ENCODE results near the gene BRSK1.

The BRSK1 gene

DNA sequence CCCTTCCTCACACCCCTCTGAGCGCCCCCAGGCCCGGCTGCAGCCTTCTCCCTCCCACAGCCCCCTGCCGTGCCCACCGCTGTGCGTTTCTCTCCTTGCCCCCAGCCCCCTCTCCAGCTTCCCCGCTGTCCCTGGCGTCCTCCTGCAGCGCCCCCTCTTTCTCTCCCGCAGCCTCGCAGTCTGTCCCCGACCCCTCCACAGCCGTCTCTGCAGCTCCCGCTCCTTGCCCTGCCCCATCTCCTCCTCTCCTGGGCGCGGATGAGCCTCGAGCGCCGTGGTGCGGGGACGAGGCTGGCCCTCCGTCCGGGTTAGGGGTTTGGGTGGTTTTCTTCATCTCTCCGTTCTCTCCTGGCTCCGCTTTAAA lies 57.0 kb downstream of the BRSK1 start:
- H3K9ac ChIP-seq (ENCODE audit: low read depth, low read length) = peak overlapping the region; percentile 55; the same call in 1 of the 2 replicates
- peaks cover 36% of the 10 kb centered on the region for H3K36me3 ChIP-seq (ENCODE audit: control insufficient read depth, insufficient read depth, low read length)
- H3K9me3 ChIP-seq (ENCODE audit: control insufficient read depth, insufficient read depth, low read length) = no peaks in the 10 kb centered on the region
- no peaks in the 10 kb centered on the region for H3K27me3 ChIP-seq (ENCODE audit: control insufficient read depth, insufficient read depth, low read length)
- H3K27ac ChIP-seq (ENCODE audit: low read depth, low read length) = peak overlapping the region; percentile 99
- peak overlapping the region; percentile 90 for H3K4me3 ChIP-seq (ENCODE audit: low read depth, low read length)
- H3K4me1 ChIP-seq (ENCODE audit: control insufficient read depth, insufficient read depth, low read length) = peaks cover 12% of the 10 kb centered on the region

DNA sequence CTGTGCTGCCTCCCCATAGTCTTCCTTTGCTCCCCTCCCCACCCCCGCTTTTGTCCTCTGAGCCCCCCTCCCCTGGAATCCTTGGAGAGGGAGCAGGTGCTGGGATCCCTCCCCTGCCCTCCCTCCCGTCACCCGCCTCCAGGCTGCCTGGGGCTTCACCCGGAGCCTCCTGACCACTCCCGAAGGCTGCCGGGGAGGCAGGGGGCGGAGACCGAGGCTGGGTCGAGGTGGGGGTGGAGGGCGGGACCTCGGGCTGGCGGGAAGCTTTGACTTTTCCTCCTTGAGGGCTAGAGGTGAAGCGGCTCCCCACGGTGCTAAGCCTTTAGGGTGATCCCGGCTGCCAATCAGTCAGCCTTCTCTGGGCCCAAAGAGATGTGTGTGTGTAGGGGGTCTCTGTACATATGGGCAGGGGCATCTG lies 57.4 kb downstream of the BRSK1 start:
- no peaks in the 10 kb centered on the region for H3K9me3 ChIP-seq (ENCODE audit: control insufficient read depth, insufficient read depth, low read length)
- H3K9ac ChIP-seq (ENCODE audit: low read depth, low read length) = no peak overlapping the region; the same call in 1 of the 2 replicates
- H3K36me3 ChIP-seq (ENCODE audit: control insufficient read depth, insufficient read depth, low read length) = peaks cover 40% of the 10 kb centered on the region
- peak overlapping the region; percentile 90 for H3K4me3 ChIP-seq (ENCODE audit: low read depth, low read length)
- H3K4me1 ChIP-seq (ENCODE audit: control insufficient read depth, insufficient read depth, low read length) = peaks cover 12% of the 10 kb centered on the region
- no peaks in the 10 kb centered on the region for H3K27me3 ChIP-seq (ENCODE audit: control insufficient read depth, insufficient read depth, low read length)
- H3K27ac ChIP-seq (ENCODE audit: low read depth, low read length) = peak overlapping the region; percentile 99

DNA sequence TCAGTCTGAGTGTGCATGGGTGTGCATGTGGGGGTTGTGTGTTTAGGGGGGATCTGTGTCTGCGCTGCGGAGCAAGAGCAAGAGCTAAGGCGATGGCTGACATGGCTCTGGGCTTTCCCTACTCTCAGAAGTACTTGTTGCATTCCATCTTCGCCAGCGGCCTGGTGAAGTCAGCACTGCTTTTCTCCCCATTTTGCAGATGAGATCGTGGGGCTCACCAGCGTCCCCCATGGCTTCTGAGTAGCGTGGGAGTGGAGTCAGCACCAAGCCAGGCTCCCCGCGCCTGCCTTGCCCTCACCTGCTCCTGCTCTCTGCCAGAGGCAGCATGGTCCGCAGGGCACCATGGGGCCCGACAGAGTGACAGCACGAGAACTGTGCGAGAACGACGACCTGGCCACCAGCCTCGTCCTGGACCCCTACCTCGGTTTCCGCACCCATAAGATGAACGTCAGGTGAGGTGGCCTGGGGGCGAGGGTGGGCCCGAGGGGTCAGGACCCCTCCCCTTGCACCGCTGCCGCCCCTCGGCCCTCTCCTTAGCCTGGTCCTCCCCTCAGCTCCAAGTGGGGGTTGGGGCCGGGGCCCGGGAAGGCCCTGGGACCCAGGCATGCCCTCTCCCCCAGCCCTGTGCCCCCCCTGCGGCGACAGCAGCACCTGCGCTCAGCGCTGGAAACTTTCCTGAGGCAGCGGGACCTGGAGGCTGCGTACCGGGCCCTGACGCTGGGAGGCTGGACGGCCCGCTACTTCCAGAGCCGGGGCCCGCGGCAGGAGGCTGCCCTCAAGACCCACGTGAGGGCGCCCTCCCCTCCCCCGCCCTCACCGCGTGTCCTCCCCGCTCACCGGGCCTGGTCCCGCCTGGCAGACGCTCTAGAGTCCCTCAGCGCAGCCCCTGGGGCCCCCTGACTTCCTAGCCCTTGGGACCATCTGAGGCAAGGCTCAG lies 58.1 kb downstream of the BRSK1 start:
- no peak overlapping the region for H3K9ac ChIP-seq (ENCODE audit: low read depth, low read length)
- no peak overlapping the region for H3K27ac ChIP-seq (ENCODE audit: low read depth, low read length)
- peak overlapping the region; percentile 56 for H3K4me3 ChIP-seq (ENCODE audit: low read depth, low read length)
- H3K27me3 ChIP-seq (ENCODE audit: control insufficient read depth, insufficient read depth, low read length) = no peaks in the 10 kb centered on the region
- H3K4me1 ChIP-seq (ENCODE audit: control insufficient read depth, insufficient read depth, low read length) = peaks cover 12% of the 10 kb centered on the region
- peaks cover 44% of the 10 kb centered on the region for H3K36me3 ChIP-seq (ENCODE audit: control insufficient read depth, insufficient read depth, low read length)
- no peaks in the 10 kb centered on the region for H3K9me3 ChIP-seq (ENCODE audit: control insufficient read depth, insufficient read depth, low read length)

DNA sequence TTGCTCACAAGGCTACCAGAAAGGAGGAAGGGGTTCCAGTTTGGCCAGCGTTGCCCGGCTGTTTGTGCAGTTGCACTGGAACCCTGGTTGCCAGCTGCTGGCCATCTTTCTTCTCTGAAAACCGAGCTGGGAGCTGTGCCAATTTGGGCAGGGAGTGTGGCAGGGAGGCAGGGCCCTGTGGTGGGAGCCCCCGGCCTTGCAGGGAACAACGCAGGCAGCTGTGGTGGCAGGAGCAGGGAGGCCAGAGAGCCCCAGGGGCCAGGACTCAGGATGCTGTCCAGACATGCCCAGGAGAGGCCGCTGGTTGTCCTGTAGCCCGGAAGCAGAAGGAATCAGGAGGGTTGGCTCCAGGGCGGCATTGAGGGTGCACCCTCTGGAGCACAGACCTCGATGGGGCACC lies 60.6 kb downstream of the BRSK1 start:
- Histone ChIP-seq H3K27ac (ENCODE audit: low read depth, low read length) (no peak overlapping the region), H3K36me3 (ENCODE audit: control insufficient read depth, insufficient read depth, low read length) (peaks cover 52% of the 10 kb centered on the region), H3K9me3 (ENCODE audit: control insufficient read depth, insufficient read depth, low read length) (no peaks in the 10 kb centered on the region), H3K4me1 (ENCODE audit: control insufficient read depth, insufficient read depth, low read length) (peaks cover 27% of the 10 kb centered on the region), H3K4me3 (ENCODE audit: low read depth, low read length) (no peak overlapping the region), H3K9ac (ENCODE audit: low read depth, low read length) (no peak overlapping the region), H3K27me3 (ENCODE audit: control insufficient read depth, insufficient read depth, low read length) (no peaks in the 10 kb centered on the region)

DNA sequence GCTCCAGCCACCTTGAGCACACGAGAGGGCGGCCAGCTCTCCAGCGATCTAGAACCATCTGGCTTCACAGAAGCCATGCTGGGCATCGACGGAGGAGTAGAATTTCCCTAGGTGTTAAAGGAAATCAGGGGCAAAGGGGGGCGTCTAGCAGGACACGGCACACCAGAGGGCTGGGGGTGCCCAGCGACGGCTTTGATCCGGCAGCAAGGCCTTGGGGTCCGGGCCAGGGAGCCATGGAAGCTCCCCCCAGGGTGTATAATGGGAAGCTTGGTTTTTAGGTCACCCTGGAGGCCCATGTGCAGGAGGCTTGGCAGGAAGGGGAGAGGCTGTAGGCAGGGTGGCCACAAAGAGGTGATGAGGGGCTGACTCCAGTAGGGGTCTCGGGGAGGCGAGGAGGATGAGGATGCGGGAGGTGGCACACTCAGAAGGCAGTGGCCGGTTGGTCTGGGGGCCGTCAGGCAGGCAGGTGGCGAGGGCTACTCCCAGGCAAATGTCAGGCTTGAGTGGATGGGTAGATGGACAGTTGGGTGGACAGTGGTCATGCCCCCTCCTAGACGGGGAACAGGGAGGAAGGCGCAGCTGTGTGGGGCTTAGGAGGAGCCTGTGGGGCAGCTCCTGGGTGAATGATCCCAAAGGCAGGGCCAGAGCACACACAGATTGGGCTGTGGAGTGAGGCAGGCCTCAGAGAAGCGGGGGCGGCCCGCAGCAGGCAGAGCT lies 61.5 kb downstream of the BRSK1 start:
- Histone ChIP-seq H3K36me3 (ENCODE audit: control insufficient read depth, insufficient read depth, low read length) (peaks cover 53% of the 10 kb centered on the region), H3K27me3 (ENCODE audit: control insufficient read depth, insufficient read depth, low read length) (no peaks in the 10 kb centered on the region), H3K27ac (ENCODE audit: low read depth, low read length) (no peak overlapping the region), H3K9me3 (ENCODE audit: control insufficient read depth, insufficient read depth, low read length) (no peaks in the 10 kb centered on the region), H3K9ac (ENCODE audit: low read depth, low read length) (no peak overlapping the region), H3K4me3 (ENCODE audit: low read depth, low read length) (no peak overlapping the region), H3K4me1 (ENCODE audit: control insufficient read depth, insufficient read depth, low read length) (peaks cover 32% of the 10 kb centered on the region)

DNA sequence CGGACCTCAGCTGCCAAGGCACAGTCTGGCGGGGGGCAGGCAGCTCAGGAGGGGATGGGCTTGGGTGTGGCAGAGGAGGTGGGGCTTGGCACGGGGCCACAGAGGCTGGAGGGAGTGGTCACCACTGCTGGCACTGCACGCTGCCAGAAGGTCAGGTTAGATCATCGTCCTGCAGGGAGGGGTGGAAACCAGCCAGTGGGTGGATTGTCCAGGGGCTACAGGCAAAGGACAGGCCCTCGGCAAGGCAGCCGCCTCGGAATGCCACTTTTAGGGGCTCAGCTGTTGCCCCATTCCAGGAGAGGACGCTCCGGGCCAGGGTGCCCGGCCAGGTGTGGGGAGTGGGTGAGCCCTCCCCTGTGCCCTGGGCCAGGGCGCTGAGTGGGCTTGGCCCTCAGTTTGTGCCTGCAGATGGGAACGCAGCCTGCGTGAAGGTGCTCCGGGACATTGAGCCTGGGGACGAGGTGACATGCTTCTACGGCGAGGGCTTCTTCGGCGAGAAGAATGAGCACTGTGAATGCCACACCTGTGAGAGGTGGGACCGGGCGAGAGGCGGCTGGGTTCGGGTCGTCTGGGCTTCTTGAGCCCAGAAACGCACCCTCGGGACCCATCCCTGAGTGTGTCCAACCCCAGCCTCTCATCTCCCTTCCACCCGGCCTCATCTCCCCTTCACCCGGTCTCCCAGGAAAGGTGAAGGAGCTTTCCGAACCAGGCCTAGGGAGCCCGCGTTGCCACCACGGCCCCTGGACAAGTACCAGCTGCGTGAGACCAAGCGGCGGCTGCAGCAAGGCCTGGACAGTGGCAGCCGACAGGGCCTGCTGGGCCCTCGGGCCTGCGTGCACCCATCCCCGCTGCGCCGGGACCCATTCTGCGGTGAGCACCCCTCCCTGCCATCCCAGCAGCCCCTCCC lies 62.3 kb downstream of the BRSK1 start:
- Histone ChIP-seq H3K27ac (ENCODE audit: low read depth, low read length) (no peak overlapping the region), H3K27me3 (ENCODE audit: control insufficient read depth, insufficient read depth, low read length) (no peaks in the 10 kb centered on the region), H3K36me3 (ENCODE audit: control insufficient read depth, insufficient read depth, low read length) (peaks cover 53% of the 10 kb centered on the region), H3K9ac (ENCODE audit: low read depth, low read length) (no peak overlapping the region), H3K4me3 (ENCODE audit: low read depth, low read length) (no peak overlapping the region), H3K4me1 (ENCODE audit: control insufficient read depth, insufficient read depth, low read length) (peaks cover 35% of the 10 kb centered on the region), H3K9me3 (ENCODE audit: control insufficient read depth, insufficient read depth, low read length) (no peaks in the 10 kb centered on the region)

DNA sequence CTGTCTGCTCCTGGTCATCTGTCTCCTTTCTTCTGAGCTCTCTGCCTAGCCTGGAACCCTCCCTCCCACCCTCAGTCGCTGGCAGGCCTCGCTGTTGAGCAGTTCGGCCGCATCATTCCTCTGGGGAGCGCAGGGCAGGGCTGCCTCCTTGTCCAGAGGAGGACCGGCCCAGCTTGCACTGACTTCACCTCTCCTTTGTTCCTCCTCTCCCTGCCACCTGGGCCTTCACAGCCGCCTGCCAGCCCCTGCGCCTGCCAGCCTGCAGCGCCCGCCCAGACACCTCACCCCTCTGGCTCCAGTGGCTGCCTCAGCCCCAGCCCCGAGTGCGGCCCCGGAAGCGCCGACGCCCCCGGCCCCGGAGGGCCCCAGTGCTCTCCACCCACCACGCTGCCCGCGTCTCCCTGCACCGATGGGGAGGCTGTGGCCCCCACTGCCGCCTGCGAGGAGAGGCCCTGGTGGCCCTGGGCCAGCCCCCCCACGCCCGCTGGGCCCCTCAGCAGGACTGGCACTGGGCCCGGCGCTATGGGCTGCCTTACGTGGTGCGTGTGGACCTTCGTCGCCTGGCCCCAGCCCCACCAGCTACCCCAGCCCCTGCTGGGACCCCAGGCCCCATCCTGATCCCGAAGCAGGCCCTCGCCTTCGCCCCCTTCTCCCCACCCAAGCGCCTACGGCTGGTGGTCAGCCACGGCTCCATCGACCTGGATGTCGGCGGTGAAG lies 63.1 kb downstream of the BRSK1 start:
- Histone ChIP-seq H3K4me3 (ENCODE audit: low read depth, low read length) (no peak overlapping the region), H3K4me1 (ENCODE audit: control insufficient read depth, insufficient read depth, low read length) (peaks cover 29% of the 10 kb centered on the region), H3K27ac (ENCODE audit: low read depth, low read length) (no peak overlapping the region), H3K36me3 (ENCODE audit: control insufficient read depth, insufficient read depth, low read length) (peaks cover 51% of the 10 kb centered on the region), H3K9me3 (ENCODE audit: control insufficient read depth, insufficient read depth, low read length) (no peaks in the 10 kb centered on the region), H3K27me3 (ENCODE audit: control insufficient read depth, insufficient read depth, low read length) (peaks cover 3% of the 10 kb centered on the region), H3K9ac (ENCODE audit: low read depth, low read length) (no peak overlapping the region)

DNA sequence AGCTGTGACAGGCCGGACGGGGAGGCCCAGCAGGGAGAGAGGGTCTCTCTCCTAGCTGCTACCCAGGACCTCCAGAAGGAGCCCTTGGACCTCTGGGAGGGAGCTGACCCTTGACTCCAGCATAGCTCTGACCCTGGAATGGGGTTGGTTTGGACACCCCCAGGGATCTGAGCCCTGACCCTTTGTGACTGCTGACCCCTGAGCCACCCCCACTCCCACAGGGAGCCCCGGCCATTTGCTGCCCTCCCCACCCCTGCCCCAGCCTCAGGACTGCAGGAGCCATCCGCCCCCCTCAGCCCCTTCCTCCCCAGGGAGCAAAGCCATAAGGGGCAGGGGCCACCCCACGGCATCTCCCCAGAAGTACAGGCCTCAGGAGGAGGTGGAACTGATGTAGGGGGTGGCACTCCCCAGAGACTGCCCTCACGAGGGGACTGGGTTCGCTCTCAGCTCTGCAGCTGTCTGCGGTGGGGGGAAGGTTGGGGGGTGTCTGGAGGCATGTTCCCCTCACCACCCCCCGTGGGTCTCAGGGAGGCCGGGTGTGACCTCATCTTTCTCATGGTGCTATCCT lies 63.7 kb downstream of the BRSK1 start:
- H3K9me3 ChIP-seq (ENCODE audit: control insufficient read depth, insufficient read depth, low read length) = no peaks in the 10 kb centered on the region
- peaks cover 9% of the 10 kb centered on the region for H3K27me3 ChIP-seq (ENCODE audit: control insufficient read depth, insufficient read depth, low read length)
- H3K4me3 ChIP-seq (ENCODE audit: low read depth, low read length) = no peak overlapping the region
- peak overlapping the region; percentile 95 for H3K27ac ChIP-seq (ENCODE audit: low read depth, low read length)
- peaks cover 45% of the 10 kb centered on the region for H3K36me3 ChIP-seq (ENCODE audit: control insufficient read depth, insufficient read depth, low read length)
- peaks cover 27% of the 10 kb centered on the region for H3K4me1 ChIP-seq (ENCODE audit: control insufficient read depth, insufficient read depth, low read length)
- no peak overlapping the region for H3K9ac ChIP-seq (ENCODE audit: low read depth, low read length)

DNA sequence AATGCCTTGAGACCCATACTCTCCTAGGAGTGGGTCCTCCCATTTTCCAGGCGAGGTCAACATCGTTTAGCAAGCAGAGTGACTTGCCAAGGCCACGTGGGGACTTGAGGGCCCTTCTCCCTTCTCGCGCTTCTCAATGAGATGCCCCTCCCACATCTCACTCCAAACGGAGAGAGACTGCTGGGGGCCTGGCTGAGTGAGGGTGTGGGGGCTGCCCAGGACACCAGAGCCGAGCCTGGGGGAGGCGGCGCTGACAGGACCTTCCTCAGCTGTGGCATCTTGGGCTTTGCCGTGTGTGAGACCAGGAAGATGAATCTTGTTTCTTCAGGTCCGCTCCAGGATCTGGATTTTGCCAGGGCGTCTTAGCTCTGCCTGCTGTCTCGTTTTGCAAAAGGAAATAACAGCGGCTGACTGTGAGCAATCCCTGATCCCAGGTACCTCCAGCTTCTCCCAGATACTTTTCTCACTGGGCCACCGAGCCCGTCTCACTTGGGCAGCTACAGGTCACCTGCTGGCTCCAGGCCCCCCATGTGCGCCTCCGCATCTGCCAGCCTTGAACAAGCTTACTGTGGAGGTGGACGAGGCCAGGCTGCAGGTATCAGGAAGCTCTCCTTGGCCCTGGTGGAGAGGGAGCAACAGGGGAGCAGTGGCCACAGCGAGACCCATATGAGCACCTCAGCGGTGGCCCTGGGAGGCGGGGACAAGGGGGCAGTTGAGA lies 64.7 kb downstream of the BRSK1 start:
- peaks cover 29% of the 10 kb centered on the region for H3K4me1 ChIP-seq (ENCODE audit: control insufficient read depth, insufficient read depth, low read length)
- H3K27ac ChIP-seq (ENCODE audit: low read depth, low read length) = peak overlapping the region; percentile 95
- H3K9ac ChIP-seq (ENCODE audit: low read depth, low read length) = peak overlapping the region; percentile 48; the same call in 1 of the 2 replicates
- peaks cover 19% of the 10 kb centered on the region for H3K27me3 ChIP-seq (ENCODE audit: control insufficient read depth, insufficient read depth, low read length)
- peaks cover 35% of the 10 kb centered on the region for H3K36me3 ChIP-seq (ENCODE audit: control insufficient read depth, insufficient read depth, low read length)
- peak overlapping the region; percentile 23; the same call in 1 of the 2 replicates for H3K4me3 ChIP-seq (ENCODE audit: low read depth, low read length)
- H3K9me3 ChIP-seq (ENCODE audit: control insufficient read depth, insufficient read depth, low read length) = no peaks in the 10 kb centered on the region

All from HUES48 (cell line).